Stimulated activated CD4-positive, alpha-beta T cell treated with anti-CD3 and anti-CD28 coated beads, Interleukin-15, amount 100 ng/mL, for 24 hours (primary cell): ENCODE data around the gene TMPRSS13.
"Not testable (repeated sequence)": the region's sequence is repeated elsewhere in the genome, so short reads cannot be mapped to it uniquely, and the experiment has no call there.

Experiments
- DNase-seq: peaks from one replicate; pipeline ENCODE4 v3.0.0-alpha.2; 2020

TMPRSS13 gene

DNA sequence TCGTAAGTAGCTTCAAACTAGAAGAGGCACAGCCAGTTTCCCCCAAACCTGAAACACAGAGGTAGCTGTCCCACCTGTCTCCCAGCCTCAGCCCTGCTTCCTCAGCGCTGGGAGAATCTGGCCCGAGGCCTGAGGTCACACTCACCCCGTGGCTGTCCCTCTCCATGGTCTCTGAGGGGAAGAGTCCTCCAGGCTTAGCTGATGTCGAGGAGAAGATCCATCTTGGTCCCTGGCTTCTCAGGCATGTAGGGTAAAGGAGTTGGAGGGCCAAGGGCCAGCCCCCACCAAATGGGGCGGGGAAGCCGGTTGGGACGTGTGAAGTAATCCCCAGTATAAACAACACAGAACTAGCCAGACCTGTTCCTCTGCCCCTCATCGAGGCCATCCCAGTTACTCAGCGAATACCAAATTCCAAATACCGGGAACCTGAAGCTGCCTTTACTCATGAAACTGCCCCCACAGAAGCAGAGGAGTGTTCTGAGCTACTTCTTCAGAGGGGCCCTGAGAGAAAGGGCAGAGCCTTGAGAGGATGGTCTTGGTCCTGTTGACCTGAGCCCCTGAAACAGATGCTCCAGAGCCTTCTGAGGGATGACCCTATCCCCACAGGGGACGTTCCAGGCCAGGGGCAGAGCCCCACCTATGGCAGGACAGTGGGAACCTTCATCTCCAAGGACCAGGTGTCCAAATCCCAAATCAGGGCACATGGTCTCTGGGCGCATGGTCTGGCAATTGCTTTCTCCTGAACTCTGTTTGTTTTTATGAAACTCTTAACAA is at the start of gene TMPRSS13:
TSS of gene TMPRSS13 (minus strand) at position 261 of the 774 bp plus-strand sequence. CDS start at position 166, 95 bp downstream.
- no peak for DNase-seq

DNA sequence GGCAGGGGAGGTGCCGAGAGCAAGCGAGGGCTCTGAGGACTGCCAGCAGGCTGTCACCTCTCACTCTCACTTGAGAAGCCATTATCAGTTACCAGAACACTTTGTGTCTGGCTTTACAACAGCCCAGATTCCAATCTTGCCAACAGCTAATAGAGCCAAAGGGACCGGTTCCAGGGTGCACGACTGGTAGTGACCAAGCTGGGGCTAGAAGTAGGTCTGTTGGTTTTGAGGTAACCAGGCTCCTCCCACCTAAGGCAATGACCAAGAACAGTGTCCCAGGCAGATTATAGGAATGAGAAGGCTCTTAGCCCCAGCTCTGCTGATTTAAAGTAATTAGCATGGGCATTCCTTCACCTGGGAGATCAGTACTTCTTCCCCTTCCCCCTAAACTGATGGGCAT is 49.8 kb upstream of the TMPRSS13 start:
- DNase-seq = no peak

DNA sequence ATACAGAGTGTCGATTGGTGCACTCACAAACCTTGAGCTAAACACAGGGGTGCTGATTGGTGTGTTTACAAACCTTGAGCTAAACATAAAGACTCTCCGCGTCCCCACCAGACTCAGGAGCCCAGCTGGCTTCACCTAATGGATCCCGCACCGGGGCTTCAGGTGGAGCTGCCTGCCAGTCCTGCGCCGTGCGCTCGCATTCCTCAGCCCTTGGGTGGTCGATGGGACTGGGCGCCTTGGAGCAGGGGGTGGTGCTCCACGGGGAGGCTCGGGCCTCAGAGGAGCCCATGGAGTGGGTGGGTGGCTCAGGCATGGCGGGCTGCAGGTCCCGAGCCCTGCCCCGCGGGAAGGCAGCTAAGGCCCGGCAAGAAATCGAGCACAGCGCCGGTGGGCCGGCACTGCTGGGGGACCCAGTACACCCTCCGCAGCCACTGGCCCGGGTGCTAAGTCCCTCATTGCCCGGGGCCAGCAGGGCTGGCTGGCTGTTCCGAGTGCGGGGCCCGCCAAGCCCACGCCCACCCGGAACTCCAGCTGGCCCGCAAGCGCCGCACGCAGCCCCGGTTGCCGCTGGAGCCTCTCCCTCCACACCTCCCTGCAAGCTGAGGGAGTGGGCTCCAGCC is 49.2 kb upstream of the TMPRSS13 start:
- DNase-seq = not testable (repeated sequence)

DNA sequence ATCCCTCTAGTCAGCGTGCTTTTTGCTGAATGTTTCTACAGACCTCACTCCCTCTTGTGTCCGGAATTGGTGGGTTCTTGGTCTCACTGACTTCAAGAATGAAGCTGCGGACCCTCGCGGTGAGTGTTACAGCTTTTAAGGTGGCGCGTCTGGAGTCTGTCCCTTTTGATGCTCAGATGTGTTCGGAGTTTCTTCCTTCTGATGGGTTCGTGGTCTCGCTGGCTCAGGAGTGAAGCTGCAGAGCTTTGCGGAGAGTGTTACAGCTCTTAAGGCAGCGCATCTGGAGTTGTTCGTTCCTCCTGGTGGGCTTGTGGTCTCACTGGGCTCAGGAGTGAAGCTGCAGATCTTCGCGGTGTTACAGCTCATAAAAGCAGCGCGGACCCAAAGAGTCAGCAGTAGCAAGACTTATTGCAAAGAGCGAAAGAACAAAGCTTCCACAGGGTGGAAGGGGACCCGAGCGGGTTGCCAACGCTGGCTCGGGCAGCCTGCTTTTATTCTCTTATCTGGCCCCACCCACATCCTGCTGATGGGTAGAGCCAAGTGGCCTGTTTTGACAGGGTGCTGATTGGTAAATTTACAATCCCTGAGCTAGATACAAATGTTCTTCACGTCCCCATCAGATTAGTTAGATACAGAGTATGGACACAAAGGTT is 48.5 kb upstream of the TMPRSS13 start:
- DNase-seq = not testable (repeated sequence)

DNA sequence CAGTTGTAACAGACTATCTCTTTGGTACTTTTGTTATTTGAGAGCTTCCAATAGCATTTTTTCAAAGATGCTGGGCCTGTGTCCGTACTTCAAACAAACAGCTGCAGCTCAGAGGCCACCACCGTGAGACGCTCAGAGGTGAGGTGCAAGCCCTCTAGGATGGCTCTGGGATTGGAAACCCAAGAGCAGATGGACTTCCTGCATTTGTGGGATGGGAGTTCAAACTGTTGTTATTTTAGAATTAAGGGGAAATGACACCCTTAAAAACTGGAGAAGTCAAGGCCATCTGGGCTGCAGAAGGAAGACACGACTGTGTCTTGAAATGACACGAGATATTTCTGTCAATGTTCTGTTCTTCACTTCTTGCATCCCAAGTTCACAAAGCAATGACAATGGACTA is 47.8 kb upstream of the TMPRSS13 start:
- DNase-seq = no peak

DNA sequence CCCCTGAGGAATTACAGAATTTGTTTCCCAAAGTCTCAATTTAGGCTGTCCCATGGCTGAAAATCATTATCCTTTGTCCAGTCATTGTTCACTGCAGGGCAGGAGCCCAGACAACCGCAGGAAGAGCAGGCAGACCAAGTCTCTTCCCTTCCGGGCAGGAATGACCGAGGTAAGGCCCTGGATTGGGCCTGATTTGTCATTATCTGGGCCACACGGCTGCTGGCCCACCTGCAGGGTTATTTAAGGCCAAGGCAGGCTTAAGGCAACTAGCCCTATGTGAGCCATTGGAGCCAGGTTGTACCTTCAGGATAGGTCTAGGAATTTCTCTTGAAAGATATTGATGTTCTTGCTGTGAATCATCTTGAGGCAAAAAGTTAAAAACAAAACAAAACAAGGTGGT is 47.2 kb upstream of the TMPRSS13 start:
- DNase-seq = no peak

DNA sequence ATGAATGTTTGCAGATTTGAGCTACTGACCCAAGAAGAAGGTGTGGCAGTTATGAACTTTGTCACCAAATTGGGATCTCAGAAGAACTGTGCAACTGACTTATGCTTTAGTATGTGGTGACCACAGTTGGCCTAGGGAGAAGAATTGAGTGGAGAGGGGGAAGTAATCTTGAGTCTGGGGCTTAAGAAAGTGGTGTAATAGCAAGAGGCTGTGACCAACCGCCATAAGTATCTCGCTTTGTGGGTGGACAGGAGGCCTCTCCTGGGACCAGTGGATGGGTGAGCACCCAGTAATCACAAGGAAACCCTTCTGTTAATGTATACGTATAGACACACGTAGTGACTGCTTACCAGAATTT is 44.3 kb upstream of the TMPRSS13 start:
- DNase-seq = no peak

DNA sequence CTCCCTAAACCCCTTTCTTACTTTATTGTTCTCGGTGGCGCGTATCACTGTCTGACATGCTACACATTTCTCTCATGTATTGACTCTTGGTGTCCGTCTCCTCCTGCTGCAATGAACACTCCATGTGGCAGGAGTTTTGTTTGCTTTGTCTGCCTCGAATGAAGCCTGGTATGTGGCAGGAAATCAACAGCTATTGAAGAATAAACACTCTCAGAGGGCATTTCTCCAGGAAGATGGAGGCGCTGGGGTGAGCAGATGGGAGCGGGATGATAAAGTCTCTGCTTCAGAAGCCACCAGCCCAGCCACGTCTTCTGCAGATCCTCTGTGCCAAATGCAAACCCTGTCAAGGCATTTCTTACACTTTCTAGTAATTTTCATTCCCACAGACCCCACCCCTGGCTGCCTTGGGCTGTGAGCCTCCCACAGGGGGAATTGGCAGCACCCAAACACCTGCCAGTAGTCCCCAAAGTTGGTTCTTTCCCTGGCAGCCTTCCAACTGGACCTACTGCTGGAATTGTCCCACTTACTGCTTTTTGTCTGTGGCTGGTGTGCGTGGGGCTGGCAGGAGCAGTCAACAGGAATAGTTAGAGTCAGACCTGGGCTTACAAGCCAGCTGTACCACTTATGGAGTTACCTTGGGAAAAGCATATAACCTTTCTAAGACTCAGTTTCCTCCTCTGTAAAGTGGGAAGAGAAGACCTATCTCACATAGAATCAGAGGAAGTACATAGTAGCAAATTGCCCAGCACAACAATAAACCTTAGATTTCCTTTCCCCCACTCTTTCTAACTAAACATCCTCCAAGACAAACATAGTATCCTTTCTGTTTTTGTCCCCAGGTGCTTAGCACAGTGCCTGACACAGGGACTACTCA is 43.7 kb upstream of the TMPRSS13 start:
- no peak for DNase-seq

DNA sequence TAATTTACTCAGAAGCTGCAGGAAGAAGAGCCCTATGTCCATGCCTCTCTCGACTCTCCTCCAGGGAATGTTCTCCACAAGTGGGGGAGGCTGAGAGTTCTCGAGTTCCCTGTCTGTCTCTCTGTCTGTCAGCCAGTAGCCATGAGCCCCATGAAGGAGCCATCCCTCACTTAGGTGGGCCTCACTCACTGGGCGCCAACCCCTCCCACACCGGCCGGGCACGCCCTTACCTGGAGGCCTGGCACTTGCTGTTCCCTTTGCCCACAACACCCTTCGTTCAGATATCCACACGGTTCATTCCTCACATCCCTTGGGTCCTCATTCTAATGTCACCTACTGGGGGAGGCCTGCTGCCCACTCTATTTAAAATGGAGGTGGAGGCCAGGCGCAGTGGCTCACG is 42.8 kb upstream of the TMPRSS13 start:
- no peak for DNase-seq

DNA sequence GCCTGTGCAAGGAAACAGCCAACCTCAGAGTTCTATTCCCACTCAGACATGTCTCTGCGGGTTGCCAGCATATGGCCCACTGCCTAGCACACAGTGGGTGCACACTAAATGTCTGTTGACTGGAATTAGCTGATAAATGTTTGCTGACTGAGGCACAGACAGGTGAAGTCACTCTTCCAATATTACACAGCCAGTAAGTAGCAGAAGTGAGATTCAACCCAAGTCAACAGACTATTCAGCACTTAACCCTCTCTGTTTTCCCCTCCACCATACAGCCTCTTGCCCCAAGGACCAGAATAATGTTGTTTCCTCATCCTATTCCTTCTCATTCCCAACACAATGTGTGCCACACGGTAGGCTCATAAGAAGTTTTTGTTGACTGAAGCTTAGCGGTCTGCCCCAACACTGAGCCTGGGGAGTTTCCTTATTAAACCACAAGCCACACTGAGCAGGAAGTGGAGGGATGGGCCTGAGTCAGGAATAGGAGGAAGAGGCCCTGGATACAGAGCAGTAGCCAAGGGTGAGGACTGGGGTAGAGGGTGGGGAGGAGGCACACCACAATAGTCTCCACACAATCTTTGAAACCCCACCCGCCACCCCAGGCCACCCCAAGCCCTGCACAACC is 41.3 kb upstream of the TMPRSS13 start:
- peak; percentile 47 for DNase-seq

DNA sequence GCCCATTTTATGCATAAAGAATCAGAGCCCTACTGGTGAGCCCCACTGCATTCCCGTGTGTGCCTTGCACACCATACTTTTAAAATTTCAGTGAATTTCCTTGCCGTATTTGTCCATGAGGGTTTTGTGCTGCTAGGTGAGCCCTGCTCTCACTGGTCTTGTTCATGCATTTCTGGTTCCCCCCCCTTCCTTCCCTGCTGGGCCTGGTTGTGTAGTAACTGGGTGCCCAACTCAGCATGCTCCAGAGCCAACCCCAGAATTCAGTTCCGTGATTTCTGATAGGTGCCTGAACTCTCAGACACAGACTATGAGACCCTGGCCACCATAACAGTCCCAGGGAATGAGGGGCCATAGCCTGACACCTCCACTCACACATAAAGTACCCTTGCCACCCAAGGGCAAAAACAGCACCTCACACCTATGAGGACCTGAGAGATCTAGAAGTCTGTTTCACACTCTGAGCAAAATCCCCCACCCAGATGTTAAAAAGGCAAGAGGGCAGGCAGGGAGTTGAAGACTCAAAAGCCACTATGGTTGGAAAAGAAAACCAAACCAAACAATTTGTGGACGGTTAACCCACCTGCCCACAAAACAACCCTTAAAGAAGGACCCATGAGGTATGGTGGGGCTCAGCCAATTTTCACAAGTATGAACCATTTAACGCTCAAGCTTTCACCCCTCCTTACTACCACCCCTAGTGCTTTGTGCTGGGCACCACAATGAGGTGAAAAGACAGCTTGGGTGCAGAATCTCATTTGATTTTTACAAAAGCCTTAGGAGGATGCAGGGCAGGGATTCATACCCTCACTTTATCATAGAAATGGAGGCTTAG is 40.2 kb upstream of the TMPRSS13 start:
- no peak for DNase-seq

DNA sequence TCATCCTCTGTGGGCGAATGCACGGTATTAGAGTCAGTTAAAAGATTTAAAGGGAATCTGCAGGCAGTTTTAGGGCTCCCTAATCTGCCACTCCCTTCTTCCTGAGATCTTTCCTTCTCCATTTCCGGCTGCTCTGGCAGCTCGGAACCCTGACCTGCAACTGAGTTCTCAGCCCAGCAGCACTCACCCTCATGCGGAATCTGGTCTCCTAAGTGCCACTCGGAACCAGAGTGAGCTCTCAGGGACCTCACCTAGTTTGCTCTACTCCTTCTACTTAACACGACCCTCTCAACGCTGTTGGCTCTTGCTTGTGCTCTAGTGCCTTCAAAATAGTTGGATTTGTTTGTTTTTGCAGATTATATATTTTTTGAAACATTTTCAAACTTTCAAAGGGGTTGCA is 37.7 kb upstream of the TMPRSS13 start:
- DNase-seq = no peak

DNA sequence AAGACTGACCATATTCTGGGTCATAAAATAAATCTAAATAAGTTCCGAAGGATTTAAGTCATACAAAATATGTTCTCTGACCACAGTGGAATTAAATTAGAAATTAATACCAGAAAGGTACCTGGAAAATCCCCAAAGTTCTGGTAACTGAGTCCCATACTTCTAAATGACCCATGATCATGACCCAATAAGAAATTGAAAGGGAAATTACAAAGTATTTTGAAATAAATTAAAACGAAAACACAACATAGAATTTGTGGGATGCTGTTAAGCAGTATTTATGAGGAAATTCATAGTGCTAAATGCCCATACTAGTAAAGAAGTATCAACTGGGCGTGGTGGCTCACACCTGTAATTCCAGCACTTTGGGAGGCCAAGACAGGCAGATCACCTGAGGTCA is 33.6 kb upstream of the TMPRSS13 start:
- no peak for DNase-seq

DNA sequence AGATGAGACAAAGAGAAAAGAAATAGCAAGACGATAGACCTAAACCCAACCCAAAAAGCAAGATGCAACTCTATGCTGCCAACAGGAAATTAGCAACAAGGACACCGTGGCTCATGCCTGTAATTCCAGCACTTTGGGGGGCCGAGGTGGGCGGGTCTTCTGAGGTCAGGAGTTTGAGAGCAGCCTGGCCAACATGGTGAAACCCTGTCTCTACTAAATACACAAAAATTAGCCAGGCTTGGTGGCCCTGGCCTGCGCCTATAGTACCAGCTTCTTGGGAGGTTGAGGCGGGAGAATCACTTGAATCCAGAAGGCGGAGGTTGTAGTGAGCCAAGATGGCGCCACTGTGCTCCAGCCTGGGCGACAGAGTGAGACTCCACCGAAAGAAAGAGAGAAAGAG is 32.7 kb upstream of the TMPRSS13 start:
- no peak for DNase-seq

DNA sequence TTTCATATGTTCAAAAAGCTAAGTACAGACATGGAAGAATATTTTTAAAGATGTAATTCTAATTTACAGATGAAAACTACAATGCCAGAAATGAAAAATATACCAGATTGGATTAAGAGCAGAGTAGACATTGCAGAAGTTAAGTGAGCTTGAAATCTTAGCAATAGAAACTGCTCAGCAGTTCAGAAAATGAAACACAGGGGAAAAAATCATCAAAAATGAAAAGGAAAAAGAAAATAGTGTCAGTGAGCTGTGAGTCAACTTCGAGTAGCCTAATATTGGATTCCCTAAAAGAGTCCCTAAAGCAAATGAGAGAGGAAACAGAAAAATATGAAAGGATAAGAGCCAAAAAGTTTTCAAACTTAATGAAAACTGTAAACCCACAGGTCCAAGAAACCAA is 31.2 kb upstream of the TMPRSS13 start:
- DNase-seq = no peak

DNA sequence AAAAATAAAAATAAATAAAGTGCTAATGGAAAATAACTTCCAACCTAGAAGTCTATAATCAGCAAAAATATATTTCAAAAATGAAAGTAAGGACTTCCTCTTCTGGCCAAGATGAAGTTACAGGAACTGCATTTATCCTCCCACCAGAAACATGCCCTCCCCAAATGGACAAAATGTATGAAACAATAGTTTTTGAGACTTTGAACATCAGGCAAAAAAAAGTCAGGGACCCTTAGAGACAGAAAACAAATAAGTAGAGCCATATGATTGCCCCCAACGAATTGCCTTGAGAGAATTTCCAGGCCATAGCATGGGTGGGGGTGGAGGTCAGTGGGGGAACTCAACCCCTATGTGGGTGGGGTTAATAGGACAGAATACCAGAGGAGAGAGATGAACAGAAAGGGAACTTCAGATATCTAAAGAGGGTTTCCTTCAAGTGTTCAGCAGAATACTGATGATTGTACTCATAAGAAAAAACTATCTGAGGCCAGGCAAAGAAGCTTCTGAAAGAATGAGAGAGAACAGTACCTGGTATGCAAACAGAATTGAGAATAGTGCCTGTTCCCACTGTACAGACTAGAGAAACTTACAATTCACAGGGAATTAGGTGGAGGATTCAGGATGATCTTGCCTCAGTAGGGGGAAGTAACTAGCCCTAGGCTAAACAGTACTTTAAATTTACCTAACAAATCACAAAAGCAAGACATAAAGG is 30.4 kb upstream of the TMPRSS13 start:
- DNase-seq = no peak

DNA sequence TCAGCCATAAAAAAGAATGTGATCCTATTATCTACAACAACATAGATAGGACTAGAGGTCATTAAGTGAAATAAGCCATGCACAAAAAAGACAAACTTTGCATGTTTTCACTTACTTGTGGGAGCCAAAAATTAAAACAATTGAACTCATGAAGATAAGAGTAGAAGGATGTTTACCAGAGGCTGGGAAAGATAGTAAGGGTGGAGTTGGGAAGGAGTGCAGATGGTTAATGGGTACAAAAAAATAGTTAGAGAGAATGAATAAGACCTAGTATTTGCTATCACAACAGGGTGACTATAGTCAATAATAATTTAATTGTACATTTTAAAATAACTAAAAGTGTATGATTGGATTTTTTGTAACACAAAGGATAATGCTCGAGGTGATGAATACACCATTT is 29.7 kb upstream of the TMPRSS13 start:
- no peak for DNase-seq

DNA sequence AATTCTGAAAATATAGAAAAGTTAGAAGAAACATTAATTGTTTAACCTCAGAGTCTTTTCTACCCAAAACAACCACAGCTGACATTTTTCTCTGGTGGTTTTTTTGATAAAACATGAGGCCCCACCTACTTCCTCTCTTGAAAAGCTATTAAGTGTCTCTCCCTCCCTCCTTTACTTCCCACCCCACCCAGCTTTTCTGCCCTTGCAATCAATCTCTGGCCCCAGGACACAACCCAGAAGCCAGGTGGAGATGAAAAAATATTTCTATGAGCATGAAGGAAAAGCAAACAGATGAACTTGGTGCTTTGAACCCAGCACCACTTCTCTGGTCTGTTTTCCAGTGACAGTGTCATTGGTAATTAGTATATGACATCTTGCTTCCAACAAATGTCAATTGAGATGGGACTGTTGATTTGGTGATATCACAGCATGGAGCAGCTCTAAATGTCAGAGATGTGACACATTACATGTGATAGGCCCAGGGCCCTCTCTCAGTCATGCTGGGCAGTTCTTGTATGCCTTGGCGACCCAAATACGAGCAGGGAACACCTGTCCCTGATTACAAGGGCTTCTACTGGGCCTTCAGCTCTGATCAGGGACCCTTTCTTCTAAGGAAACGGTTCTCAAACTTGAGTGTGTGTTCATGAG is 23.9 kb upstream of the TMPRSS13 start:
- DNase-seq = no peak

DNA sequence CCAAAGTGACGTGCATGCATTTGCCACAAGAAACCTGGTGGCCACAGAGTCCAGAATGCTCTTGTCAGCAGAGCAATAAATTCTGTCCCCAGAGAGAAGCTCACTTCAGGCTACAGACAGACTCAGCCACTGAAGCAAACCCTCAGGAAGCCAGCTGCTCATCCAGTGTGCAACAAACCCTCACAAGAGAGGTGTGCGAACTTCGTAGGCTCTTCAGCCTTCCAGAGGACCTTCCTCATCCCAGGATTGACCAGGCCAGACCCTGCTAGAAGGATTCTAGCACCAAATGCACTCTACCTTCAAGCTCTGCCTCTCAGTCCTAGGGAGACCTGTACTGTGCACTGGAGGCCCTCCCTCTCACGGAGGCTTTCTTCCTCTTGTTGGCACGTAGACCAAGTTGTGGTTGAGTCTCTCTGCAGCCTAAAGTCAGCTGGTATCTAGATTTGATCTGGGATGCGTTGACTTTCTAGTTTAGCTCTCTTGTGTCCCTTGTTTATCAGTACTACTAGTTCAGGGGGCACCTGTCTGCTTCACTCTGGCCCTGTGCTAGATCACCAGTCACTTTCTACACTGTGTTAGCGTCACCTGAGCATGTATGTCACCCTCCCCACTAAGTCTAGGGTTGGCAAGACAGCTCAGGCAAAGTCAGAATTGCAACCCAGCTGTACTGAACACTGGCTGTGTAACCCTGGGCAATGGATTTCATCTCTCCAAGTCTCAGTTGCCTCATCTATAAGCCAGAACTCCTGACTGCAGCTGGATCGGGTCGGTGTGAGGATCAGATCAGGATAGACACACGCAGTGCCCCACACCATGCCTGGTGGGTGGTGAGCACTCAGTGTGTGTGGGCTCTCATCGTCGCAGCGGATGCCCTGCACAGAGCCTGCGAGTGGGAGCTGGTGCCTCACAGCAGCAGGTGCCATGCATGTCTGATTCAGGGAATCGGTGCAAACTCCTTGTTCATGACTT is 22.1 kb upstream of the TMPRSS13 start:
- no peak for DNase-seq
